GM19043 (cell line): Measurements from ENCODE around the gene CHMP1A.
A peak's percentile ranks its signal among the peaks of the same experiment; 100 is the strongest.
"Not testable (repeated sequence)": the region's sequence is repeated elsewhere in the genome, so short reads cannot be mapped to it uniquely, and the experiment has no call there.

ENCODE experiments used
- ATAC-seq: cut with Tn5 transposase; IDR thresholded peaks from one replicate; pipeline ENCODE4 v1.9.1; 2021; ENCODE audit warnings: low read depth; ENCODE audit not compliant: unreplicated experiment

CHMP1A gene

GRCh38 chr16:89693289-89693731 is 35.8 kb upstream of the CHMP1A start:
- no peak for ATAC-seq

- no peak for ATAC-seq
These were observed 34.6 kb upstream of the CHMP1A start for GRCh38 chr16:89691986-89692569.

GRCh38 chr16:89691231-89691985 is 33.9 kb upstream of the CHMP1A start:
- ATAC-seq, result no peak

GRCh38 chr16:89690392-89690901 is 32.9 kb upstream of the CHMP1A start:
- ATAC-seq, result no peak

GRCh38 chr16:89689621-89690020 is 32.1 kb upstream of the CHMP1A start:
- not testable (repeated sequence) for ATAC-seq

- no peak for ATAC-seq
These were observed 31.6 kb upstream of the CHMP1A start for GRCh38 chr16:89689142-89689541.

GRCh38 chr16:89688395-89688794 is 30.9 kb upstream of the CHMP1A start:
- ATAC-seq, result no peak

- peak; percentile 28 for ATAC-seq
These were observed 29.8 kb upstream of the CHMP1A start for GRCh38 chr16:89687092-89687940.

- ATAC-seq, result peak; percentile 64
These were observed 29.1 kb upstream of the CHMP1A start, which contains the start of gene CDK10 for GRCh38 chr16:89686520-89687091. Gene CDK10, plus strand, starts transcription at chr16:89686689. Its CDS starts 22 bp downstream, at chr16:89686711.

- no peak for ATAC-seq
These were observed 28.4 kb upstream of the CHMP1A start for GRCh38 chr16:89685916-89686315.

GRCh38 chr16:89678258-89678657 is 20.8 kb upstream of the CHMP1A start:
- no peak for ATAC-seq

GRCh38 chr16:89672177-89672941 is 14.9 kb upstream of the CHMP1A start:
- ATAC-seq, result no peak

- ATAC-seq, result not testable (repeated sequence)
These were observed 14.1 kb upstream of the CHMP1A start for GRCh38 chr16:89671565-89671964.

GRCh38 chr16:89670496-89671431 is 13.3 kb upstream of the CHMP1A start:
- ATAC-seq, result no peak

GRCh38 chr16:89669755-89670154 is 12.2 kb upstream of the CHMP1A start:
- no peak for ATAC-seq

GRCh38 chr16:89668790-89669158 is 11.3 kb upstream of the CHMP1A start:
- ATAC-seq, result no peak

GRCh38 chr16:89667633-89668032 is 10.1 kb upstream of the CHMP1A start:
- no peak for ATAC-seq

- ATAC-seq, result not testable (repeated sequence)
These were observed 9.5 kb upstream of the CHMP1A start for GRCh38 chr16:89667000-89667399.

GRCh38 chr16:89664238-89664637 is 6.7 kb upstream of the CHMP1A start:
- not testable (repeated sequence) for ATAC-seq
